Nephron (organoid): ENCODE data around the gene RASGRF2.

Experiments
- H3K27ac Mint-ChIP-seq, 3 experiments: 2 replicates each; pipeline ENCODE4 v1.8.0; 2020; ENCODE audit warnings: mixed read lengths in 3 of 3, mild to moderate bottlenecking in 2 of 3, moderate library complexity in 1 of 3
- H3K27me3 Mint-ChIP-seq: 2 replicates; pipeline ENCODE4 v1.8.0; 2021; ENCODE audit warnings: low read depth, mild to moderate bottlenecking, moderate library complexity, mixed read lengths
- H3K36me3 Mint-ChIP-seq: 2 replicates; pipeline ENCODE4 v1.8.0; 2020; ENCODE audit warnings: low read depth, mixed read lengths
- H3K4me1 Mint-ChIP-seq: 2 replicates; pipeline ENCODE4 v1.8.0; 2020; ENCODE audit warnings: mixed read lengths
- H3K4me3 Mint-ChIP-seq, 3 experiments: 2 replicates each; pipeline ENCODE4 v1.8.0; 2020; ENCODE audit warnings: mild to moderate bottlenecking in 3 of 3, mixed read lengths in 3 of 3, moderate library complexity in 2 of 3
- H3K9me3 Mint-ChIP-seq: 2 replicates; pipeline ENCODE4 v1.8.0; 2020; ENCODE audit warnings: mixed read lengths
- CTCF ChIP-seq, 3 experiments: fragments of 200-600 bp; sonication (generic); IDR thresholded peaks; one replicate each; pipeline ENCODE4 v1.5.0; 2021; ENCODE audit warnings: antibody characterized with exemption in 3 of 3; ENCODE audit not compliant: unreplicated experiment in 3 of 3

RASGRF2 gene

GRCh38 chr5:80930940-80931339 lies 29.2 kb upstream of the RASGRF2 start:
- no peak for TF ChIP-seq CTCF (IDR thresholded peaks at IDR 0.05; ENCODE audit: unreplicated experiment in 3 of 3)
- H3K9me3 Mint-ChIP-seq: no peaks in the 10 kb centered on the region
- no peaks in the 10 kb centered on the region for H3K27me3 Mint-ChIP-seq
- no peaks in the 10 kb centered on the region for H3K4me1 Mint-ChIP-seq
- H3K4me3 Mint-ChIP-seq: no peak overlapping the region
- no peak overlapping the region for H3K27ac Mint-ChIP-seq
- no peaks in the 10 kb centered on the region for H3K36me3 Mint-ChIP-seq

- H3K27ac Mint-ChIP-seq: no peak overlapping the region
These were observed 28.8 kb upstream of the RASGRF2 start for GRCh38 chr5:80931411-80931810.

GRCh38 chr5:80933036-80933435 lies 27.1 kb upstream of the RASGRF2 start:
- TF ChIP-seq CTCF (IDR thresholded peaks at IDR 0.05; ENCODE audit: unreplicated experiment in 3 of 3): no peak
- no peaks in the 10 kb centered on the region for H3K9me3 Mint-ChIP-seq
- peaks cover 6% of the 10 kb centered on the region for H3K4me1 Mint-ChIP-seq
- H3K27ac Mint-ChIP-seq: no peak overlapping the region
- H3K4me3 Mint-ChIP-seq: no peak overlapping the region
- H3K36me3 Mint-ChIP-seq: no peaks in the 10 kb centered on the region
- H3K27me3 Mint-ChIP-seq: no peaks in the 10 kb centered on the region

More at GRCh38 chr5:80931411-80931810, 28.8 kb upstream of the RASGRF2 start:
- no peaks in the 10 kb centered on the region for H3K36me3 Mint-ChIP-seq
- no peak overlapping the region for H3K4me3 Mint-ChIP-seq
- no peaks in the 10 kb centered on the region for H3K4me1 Mint-ChIP-seq
- no peaks in the 10 kb centered on the region for H3K9me3 Mint-ChIP-seq
- H3K27me3 Mint-ChIP-seq: no peaks in the 10 kb centered on the region
- no peak for TF ChIP-seq CTCF (IDR thresholded peaks at IDR 0.05; ENCODE audit: unreplicated experiment in 3 of 3)

- no peaks in the 10 kb centered on the region for H3K9me3 Mint-ChIP-seq
- no peaks in the 10 kb centered on the region for H3K36me3 Mint-ChIP-seq
- H3K27me3 Mint-ChIP-seq: no peaks in the 10 kb centered on the region
- TF ChIP-seq CTCF (IDR thresholded peaks at IDR 0.05; ENCODE audit: unreplicated experiment in 3 of 3): no peak
- H3K4me3 Mint-ChIP-seq: no peak overlapping the region
- no peak overlapping the region for H3K27ac Mint-ChIP-seq
- H3K4me1 Mint-ChIP-seq: peaks cover 6% of the 10 kb centered on the region
These were observed 25.4 kb upstream of the RASGRF2 start for GRCh38 chr5:80934751-80935150.

- no peaks in the 10 kb centered on the region for H3K9me3 Mint-ChIP-seq
- no peaks in the 10 kb centered on the region for H3K36me3 Mint-ChIP-seq
- H3K27me3 Mint-ChIP-seq: no peaks in the 10 kb centered on the region
- TF ChIP-seq CTCF (IDR thresholded peaks at IDR 0.05; ENCODE audit: unreplicated experiment in 3 of 3): no peak
- no peak overlapping the region for H3K4me3 Mint-ChIP-seq
- peaks cover 6% of the 10 kb centered on the region for H3K4me1 Mint-ChIP-seq
- no peak overlapping the region for H3K27ac Mint-ChIP-seq
These were observed 24.3 kb upstream of the RASGRF2 start for GRCh38 chr5:80935811-80936385.

GRCh38 chr5:80936881-80937280 lies 23.3 kb upstream of the RASGRF2 start:
- no peak for TF ChIP-seq CTCF (IDR thresholded peaks at IDR 0.05; ENCODE audit: unreplicated experiment in 3 of 3)
- Mint-ChIP-seq H3K27ac (no peak overlapping the region), H3K27me3 (no peaks in the 10 kb centered on the region), H3K4me3 (no peak overlapping the region), H3K4me1 (peaks cover 6% of the 10 kb centered on the region), H3K9me3 (no peaks in the 10 kb centered on the region), H3K36me3 (no peaks in the 10 kb centered on the region)
